HG02763 (cell line): ENCODE results near the gene ATE1.
A peak's percentile ranks its signal among the peaks of the same experiment; 100 is the strongest.
"Not testable (repeated sequence)": the region's sequence is repeated elsewhere in the genome, so short reads cannot be mapped to it uniquely, and the experiment has no call there.

Experiments
- ATAC-seq: cut with Tn5 transposase; IDR thresholded peaks from one replicate; pipeline ENCODE4 v1.9.1; 2021; ENCODE audit warnings: mild to moderate bottlenecking, moderate library complexity; ENCODE audit not compliant: unreplicated experiment

Gene ATE1

GRCh38 chr10:121797490-121797889 lies 130.3 kb downstream of the ATE1 start:
- no peak for ATAC-seq

- no peak for ATAC-seq
These were observed 131.5 kb downstream of the ATE1 start for GRCh38 chr10:121796342-121796741.

- ATAC-seq, result no peak
These were observed 135.6 kb downstream of the ATE1 start for GRCh38 chr10:121792198-121792597.

DNA sequence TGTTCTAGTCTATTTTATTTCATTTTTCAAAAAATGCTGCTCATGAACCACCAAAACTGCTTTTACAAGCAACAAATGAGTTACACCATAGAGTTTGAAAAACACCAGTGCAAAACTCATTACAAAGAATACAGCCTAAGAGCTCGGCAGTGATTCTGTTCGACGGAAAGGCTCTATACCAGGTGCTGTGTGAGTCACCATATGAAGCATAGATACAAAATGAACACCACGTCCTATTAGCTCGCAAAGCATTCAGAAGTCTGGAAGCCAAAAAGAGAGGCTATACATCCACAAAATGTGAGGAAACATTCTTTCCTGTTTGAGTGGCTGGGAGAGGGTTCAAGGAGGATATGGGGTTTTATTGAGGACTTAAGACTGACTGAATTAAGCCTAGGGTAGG lies 136.1 kb downstream of the ATE1 start:
- ATAC-seq, result no peak

- no peak for ATAC-seq
These were observed 139.1 kb downstream of the ATE1 start for GRCh38 chr10:121788717-121789116.

DNA sequence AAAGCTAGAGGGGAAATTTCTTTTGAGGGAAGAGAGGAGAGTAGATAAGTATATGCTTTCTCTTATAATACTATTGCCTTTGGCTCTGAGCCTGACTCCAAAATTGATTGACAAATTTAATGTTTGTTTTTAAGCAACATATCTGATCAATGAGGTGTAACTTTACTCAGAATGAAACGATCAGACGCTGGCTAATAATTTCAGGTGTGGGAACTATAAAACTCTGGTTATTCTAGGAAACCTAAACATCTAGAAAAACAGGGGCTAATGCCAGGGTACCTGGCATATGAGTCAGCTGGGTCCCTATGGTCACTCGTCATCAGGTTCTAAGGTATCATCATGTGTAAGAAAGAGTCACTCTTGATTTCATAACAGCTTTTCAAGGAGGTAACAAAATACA lies 139.7 kb downstream of the ATE1 start:
- no peak for ATAC-seq

DNA sequence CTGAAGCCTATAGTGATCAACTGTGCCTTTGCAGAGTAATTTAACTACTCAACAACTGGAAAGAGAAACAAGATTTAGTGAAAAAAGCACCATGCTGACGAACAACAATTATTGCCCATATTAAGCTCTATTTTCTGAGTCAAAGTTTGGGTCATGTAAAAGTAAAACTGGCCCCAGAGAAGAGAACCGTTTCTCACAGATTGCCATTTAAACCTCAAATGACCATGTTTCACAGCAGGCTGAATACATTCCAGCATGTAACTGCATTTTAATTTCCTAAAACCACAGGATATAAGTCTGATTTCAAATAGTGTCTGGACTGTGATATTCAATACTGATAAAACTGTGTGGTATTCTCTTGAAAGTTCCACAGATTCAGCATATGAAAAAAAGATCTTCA lies 140.7 kb downstream of the ATE1 start:
- ATAC-seq, result no peak

GRCh38 chr10:121783782-121784372 lies 144.0 kb downstream of the ATE1 start:
- ATAC-seq, result no peak

DNA sequence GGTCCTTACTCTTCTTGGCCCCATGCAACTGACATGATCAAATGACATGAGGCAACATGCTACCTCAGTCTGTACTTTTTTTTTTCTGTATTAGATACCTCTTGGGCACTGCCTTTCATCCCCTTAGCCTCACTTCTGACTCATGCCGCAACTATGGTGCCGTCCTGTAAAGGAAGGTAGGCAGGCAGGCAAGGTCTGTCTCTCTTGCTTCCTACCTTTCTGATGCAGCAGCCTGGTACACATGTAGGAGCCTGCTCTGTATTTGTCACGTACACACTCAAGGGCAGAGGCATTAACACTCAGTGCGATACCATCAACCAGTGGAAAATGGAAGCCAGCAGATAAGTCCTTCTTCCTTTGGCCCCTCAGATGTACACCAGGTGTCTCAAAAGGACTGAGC lies 146.7 kb downstream of the ATE1 start:
- ATAC-seq, result no peak

GRCh38 chr10:121774813-121775212 lies 153.0 kb downstream of the ATE1 start:
- no peak for ATAC-seq

DNA sequence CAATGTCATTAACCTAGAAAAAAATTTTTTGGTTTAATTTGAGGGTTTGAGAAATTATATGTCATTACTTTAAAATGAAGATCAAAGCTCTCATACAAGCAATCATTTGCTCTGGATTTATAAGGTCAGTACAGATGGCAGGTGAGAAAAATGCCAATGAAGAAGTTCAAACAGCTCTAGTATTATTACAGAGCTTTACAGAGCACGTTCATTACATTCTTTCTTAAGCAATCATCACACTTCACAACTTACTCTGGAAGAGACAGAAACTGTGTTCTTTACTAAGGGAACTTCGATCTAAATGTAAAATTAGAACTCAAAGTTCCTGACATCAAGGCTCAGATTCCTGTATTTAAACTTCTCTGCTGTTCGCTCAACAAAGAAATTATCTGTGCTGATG lies 153.4 kb downstream of the ATE1 start:
- no peak for ATAC-seq

DNA sequence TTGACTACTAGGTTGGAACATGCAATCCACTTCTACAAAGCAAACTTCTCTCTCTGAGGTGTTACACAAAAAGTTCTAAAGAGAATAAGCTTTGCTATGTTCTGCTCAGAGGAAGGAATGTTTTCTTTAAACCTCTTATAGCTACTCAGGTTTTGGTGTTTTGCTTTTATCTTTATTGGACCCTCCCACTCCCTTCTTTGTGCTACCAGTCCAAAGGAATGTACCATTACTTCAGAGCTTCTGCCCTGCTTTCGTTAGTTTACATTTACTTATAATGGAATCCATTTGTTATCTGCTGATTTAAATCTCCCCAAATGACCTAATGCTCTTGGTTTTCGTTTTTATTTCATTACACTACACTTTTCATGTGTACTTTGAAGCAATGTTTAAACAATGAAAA lies 154.9 kb downstream of the ATE1 start:
- no peak for ATAC-seq

GRCh38 chr10:121772406-121772805 lies 155.4 kb downstream of the ATE1 start:
- no peak for ATAC-seq

- ATAC-seq, result no peak
These were observed 155.9 kb downstream of the ATE1 start for GRCh38 chr10:121771966-121772365.

DNA sequence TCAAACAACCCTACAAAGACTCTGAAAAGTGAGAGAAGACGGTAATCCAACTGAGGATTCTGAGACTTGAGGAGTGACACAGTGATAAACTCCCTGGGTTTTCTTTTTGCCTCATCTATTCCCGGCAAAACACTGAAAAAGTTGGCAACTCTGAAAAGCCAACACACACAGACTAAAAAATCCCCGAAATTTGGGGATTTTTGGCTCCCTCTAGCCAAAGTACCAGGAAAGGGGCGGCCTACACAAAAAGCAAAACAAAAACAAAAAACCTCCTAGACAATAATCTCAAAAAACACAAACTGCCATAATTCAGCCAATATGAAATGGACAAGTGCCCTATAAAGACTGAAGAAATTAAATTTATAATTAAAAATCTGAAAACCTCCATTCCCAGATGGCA lies 161.4 kb downstream of the ATE1 start:
- no peak for ATAC-seq

- no peak for ATAC-seq
These were observed 162.6 kb downstream of the ATE1 start for GRCh38 chr10:121765204-121765603.

- ATAC-seq, result no peak
These were observed 163.4 kb downstream of the ATE1 start for GRCh38 chr10:121764233-121764942.

DNA sequence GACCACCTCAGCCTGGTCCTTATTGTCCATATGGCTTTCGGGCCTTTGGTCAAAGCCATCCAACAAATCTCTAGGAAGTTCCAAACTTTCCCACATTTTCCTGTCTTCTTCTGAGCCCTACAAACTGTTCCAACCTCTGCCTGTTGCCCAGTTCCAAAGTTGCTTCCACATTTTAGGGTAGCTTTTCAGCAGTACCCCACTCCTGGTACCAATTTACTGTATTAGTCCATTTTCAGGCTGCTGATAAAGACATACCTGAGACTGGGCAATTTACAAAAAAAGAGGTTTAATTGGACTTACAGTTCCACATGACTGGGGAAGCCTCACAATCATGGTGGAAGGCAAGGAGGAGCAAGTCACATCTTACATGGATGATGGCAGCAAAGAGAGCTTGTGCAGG lies 170.6 kb downstream of the ATE1 start:
- not testable (repeated sequence) for ATAC-seq

DNA sequence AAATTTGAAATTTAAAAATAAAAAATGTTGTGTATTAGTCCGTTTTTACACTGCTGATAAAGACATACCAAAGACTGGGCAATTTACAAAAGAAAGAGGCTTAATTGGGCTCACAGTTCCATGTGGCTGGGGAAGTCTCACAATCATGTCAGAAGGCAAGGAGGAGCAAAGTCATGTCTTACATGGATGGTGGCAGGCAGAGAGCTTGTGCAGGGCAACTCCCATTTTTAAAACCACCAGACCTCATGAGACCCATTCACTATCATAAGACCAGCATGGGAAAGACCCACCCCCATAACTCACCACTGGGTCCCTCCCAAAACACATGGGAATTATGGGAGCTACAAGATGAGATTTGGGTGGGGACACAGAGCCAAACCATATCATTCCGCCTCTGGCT lies 172.3 kb downstream of the ATE1 start:
- ATAC-seq, result not testable (repeated sequence)

GRCh38 chr10:121754666-121755065 lies 173.2 kb downstream of the ATE1 start:
- no peak for ATAC-seq

DNA sequence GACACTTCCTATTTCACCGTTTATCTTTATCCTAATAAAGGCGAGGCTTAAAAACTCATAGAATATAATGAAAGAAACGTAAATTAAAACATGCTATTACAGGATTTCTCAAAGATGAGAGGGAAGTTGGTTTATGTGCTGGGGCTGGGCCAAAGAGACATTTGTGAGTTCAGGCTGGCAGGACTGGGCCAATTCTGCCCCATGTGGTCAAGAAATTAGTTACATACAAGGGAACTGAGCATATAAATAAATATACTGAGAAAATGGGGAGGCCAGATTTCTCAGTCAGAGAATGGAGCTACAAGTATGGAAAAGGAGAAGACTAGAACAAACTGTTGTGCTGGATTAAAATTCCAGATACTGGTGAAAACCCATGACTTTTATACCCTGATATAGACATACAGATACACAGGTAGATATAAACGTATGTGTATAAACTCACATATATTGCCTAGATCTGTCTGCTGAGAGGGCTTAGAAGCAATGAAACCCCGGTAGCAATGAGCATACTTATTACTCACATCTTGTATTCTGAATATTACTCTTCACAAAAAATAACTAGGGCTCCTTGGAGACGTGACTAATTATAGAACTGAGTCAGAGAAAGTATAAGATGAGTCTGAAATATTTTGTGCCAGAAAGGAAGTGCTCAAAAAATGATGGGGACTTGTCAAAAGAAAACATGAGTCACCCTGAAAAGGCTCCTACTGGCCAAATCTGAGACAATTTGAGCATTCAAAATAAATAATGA lies 173.9 kb downstream of the ATE1 start:
- ATAC-seq, result peak; percentile 85

- no peak for ATAC-seq
These were observed 176.6 kb downstream of the ATE1 start for GRCh38 chr10:121751191-121751760.
